GM19238 (cell line): ENCODE results near the gene MIGA2.
"Not testable (repeated sequence)": the region's sequence is repeated elsewhere in the genome, so short reads cannot be mapped to it uniquely, and the experiment has no call there.

ENCODE experiments used
- DNase-seq: peaks from one replicate; pipeline ENCODE4 v3.0.0; 2011; ENCODE audit warnings: low spot score; ENCODE audit not compliant: insufficient read length

Gene MIGA2

DNA sequence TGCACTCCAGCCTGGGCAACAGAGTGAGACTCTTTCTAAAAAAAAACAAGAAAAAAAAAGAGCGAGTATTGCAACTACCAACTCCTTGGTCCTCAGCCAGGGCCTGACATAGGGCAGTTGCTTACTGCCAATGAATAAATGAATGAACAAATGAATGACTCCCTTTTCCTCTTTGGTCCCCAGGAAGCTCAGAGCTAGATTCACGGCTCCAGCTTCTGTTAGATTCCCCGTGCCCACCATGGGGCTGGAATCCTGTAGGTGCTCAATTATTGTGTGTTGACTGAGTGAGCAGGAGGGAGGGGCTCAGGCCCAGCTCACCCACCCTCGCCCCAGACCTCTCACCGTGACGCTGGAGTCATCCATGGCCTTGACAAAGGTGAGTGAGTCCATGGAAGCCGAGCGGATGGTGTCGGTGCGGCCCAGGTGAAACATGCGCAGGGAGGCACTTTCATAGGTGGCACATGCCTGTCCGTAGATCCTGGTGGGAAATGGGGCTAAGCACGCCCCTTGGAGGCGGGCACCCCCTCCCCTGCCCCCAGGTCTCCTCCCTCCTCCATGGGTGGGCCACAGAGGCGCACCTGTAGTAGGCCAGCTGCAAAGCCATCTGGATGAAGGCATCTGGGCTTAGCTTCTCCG, 61.4 kb downstream of the MIGA2 start:
- DNase-seq: no peak

DNA sequence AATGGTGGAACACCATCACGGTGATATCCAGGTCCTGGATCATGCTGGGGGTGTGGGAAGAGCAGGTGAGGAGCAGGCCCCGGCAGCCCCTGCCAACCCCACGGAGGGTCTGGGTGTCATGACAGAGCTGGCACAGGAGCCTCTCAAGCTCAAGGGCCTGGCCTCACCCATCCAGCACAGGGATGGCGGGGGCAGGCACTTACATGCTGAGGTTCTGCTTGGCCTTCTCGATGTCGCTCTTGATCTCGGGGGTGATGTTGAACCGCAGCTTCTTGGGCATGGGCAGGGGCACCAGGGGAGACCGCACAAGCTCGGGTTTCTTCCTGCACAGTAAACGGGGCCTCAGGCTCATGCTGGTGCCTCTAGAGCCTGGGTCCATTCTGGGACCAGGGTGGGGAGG, 61.9 kb downstream of the MIGA2 start:
- no peak for DNase-seq

DNA sequence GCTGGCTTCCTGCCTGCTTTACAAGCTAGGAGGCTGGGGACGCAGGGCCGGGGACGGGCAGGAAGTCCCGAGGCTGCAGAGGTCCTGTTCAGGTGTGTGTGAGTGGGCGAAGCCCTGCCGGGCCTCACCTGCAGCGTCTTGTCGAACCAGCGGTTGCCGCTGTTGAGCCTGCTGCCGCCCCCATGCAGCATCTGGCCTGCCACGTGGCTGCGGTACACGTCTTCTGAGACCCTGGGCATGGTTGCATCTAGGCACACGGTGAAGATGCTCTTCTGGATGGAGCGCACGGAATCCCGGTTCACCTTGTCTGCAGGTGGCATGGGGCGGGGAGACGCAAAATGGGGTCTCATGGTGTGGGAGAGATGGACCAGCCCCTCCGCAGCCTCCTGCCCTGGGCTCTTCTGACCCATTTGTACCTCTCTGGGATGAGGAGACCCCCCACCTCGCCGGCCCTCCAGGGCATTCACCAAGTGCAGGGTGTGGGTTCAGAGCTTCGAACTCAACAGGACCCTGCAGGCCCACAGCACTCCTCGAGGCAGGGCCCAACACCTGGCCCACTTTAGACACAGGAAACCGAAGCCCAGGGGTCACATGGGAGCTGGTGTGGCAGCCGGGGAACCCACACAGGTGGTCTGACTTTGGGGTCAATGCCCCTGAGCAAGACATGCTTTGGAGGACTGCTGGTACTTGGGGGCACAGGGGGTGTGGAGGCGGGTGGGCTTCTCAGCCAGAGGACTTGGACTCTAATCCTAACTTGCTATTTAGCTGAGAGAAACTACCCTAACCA, 64.2 kb downstream of the MIGA2 start:
- DNase-seq: no peak

DNA sequence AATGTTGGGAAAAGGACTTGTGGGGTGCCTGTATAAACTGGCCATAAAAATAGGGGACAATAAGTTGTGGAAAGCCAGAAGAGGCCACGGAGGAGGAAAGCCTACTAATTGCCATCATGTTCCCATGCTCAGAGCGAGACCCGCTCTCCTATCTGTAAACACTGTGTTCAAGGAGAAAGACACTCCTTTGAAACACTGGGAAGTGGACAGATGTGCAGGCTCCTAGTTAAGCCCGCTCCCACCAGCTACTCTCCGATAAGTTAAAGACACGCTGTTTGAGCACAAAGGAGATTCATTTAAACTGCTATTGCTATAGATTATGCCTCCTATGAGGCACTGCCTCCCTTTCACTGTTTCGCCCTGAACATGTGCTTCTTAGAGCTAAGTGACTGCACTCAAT, 64.9 kb downstream of the MIGA2 start:
- no peak for DNase-seq

DNA sequence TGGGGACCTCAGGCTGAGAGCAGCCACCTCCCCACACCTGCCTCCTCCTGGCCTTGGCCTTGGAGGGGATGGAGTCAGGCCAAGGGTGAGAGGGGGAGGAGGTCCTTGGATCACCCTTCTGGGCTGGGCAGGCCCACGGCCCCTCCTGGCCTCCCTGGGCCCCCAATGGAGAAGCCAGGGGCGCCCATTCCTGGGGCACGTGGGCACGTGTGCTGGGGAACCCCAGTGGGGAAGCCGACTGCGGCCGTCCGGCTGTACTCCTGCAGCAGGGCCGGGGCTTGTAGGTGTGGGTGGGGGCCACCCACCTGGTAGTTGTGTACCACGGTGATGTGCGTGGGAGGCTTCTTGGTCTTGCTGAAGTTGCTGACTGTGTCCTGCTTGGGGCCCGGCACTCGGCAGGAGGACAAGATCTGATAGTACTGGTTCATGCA, 65.7 kb downstream of the MIGA2 start:
- no peak for DNase-seq

DNA sequence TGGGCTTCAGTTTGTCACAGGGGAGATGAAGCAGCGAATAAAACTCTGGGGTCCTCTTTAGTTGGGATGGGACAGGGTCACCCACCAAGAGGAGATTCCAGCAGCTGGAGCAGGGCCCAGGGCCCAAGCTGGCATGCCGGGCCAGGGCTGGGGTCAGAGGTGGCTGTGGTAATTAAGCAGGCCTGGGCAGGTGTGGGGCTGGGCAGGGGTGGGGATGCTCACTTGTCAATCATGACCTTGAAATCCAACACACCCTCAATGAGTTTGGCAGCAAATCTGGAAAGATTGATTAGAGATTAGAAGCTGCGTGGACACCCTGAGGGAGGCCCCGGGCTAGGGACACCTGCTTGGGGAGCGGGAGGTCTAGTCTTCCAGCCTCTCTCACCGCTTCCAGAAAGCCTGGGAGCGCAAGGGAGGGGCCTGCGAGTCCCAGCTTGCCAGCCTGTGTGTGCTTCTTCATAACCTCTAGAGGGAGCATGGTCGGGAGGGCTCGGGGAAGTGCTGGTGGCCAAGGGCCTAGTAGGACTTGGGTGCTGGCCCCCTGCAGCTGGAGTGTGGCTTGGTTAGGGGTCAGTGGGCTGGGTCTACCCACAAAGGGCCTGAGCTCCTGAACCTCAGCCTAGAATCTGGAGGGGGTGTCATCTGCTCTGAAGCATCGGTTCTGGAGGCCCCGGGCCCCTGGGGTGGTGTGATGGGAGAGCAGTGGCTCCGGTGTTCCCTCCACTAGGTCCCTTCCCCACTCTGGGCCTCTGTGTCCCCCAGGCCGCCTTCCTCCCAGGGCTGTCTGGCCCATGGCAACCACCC, 66.6 kb downstream of the MIGA2 start:
- no peak for DNase-seq

DNA sequence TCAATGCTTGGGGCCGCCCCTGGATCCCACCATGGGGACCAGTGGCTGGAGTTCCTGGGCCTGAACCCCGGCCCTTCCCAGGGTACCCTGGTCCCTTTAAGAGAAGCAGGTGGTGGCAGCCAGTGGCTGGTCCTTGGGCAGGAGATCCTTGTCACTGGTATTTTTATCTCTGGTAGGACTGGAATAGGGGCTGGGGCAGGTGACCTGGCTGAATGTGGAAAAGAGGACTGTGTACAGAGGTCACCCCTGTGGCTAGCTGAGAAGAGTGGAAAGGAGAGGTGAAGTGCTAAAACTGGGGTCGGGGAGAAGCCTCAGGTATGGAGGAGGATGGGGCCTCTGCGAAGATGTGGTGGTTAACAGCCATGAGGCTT, 67.2 kb downstream of the MIGA2 start:
- DNase-seq: no peak

DNA sequence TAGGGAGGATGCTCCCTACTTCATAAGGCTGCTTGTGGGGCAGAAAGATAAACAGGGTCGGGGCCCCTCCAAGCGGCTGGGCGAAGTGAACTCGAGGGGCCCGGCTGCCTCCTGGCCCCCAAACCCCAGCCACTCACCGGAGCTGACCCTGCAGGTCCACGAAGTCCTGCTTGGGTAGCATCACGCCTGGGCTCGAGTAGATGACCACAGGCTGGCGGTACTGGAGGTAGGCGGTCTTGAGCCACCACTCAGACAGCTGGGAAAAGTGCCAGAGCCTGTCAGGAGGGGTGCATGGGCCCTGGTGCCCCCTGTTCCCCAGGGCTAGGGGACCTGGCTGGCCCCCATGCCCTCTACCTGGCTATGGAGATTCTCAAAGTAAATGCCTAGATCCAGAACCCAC, 67.6 kb downstream of the MIGA2 start:
- DNase-seq: no peak

DNA sequence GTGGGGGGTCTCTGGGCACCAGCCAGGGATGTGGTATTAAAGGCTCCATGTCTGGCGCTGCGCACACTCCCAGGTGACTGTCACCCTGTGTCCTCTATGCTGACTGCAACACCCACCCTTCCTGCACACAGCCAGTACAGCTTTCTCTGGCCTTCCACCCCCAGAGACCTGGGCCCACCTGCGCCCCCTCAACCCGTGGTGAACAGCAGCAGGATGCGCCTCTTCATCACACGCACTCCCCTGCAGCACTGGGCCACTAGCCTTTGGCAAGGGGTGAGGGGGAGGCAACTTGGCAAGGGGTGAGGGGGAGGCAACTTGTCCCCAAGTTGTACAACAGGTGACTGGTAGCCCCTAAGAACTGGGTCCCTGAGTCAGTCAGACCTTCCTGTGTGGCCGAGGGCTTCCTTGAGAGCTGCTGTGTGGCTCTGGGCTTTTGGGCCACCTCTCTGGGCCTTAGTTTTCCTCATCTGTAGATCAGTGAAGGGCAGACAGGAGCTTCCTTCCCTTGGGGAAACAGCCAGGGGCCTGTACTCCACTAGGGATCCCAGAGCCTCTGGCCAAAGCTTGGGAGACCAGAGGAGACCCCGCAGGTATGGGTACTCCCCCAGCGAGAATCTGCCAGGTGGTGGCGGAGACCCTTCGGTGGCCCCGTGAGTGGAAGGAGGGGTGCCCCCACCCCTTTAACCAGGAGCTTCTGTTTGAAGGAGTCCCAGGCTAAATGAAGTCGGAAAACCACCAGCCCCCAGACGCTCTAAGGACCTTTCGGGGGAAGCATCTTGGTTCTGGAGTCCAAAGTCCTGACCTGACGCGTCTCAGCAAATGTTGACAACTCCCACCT, 69.7 kb downstream of the MIGA2 start:
- no peak for DNase-seq

DNA sequence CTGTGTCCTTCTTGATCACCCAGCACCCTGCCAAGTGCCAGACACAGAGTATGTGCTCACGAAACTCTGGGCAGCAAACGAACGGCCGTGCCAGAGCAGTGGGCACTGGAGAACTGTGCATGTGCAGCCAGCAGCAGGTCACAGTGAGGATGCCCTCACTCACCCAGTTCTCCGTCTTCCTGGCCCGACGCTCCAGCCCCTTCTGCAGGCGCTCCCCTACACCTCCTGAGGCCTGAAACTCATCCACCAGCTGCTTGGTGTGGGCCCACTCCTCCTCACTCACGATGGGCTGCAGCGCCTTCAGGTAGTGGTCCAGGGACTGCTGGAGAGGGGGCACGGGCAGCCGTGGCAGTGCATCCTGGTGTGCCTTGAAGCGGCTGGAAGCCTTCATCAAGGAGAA, 71.2 kb downstream of the MIGA2 start:
- DNase-seq: no peak

DNA sequence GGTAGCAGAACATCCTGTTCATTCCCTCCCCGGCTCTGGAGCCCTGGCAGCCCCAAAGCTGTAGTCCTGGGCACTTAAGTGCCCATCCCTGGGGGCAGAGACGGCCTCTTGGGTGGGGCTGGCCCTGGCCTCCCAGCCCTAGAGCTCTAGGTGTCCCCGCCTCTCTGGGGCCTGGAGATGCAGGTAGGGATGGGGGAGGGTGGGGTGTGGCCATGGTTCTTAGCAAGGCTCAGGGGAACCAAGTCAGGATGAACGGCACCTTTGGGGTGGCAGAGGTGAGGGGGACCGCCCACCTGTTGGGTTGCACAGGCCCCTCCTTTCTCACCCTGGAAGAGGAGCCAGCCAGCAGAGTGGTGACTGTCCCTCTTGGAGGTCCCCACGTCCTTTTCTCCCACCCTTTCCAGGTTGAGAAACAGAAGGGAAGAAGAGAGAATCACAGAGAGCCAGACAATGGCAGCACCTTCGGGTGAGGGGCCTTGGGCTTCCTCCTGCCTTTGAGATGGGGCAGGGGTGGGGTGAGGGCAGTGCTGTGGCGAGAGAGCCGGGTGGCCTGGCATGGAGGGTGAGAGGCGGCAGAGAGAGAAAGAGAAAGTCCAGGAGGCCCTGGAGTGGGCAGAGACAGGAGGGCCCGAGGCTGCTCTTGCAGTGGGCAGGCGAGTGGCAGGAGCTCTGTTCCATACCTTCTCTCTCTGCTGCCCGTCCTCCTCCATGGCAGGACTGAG, 71.8 kb downstream of the MIGA2 start:
- DNase-seq: no peak

DNA sequence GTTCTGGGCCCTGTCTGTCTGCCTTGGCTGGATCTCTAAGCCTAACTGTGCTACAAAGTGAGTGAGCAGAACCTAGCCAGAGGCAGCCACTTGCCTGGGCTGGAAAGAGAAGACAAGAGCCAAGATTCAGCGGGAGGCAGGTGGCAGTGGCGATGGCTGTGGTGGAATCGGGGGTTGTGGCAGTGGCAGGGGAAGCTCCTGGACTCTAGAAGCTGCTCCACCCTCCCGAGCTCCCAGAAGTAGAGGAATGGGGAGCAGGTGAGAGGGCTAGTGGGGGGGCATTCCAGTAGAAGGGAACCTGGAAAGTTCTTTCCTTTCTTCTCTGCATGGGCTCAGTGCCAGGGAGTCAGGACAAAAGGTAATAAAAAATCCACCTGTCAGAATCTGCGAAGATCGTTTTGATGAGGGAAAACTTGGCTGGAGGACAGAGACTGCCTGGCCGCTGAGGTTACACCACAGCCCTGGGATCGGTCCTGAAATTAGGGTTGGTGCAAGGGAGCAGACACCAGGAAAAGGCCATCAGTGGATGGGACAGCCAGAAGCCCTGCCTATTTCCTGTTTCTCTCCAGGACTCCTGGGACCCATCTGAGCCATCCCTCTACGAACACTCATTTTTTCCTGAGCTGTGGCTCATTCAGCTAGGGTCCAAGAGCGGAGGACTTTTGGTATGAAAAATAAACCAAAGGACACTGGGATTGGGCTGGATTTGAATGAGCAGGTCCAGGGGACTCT, 72.5 kb downstream of the MIGA2 start:
- no peak for DNase-seq

DNA sequence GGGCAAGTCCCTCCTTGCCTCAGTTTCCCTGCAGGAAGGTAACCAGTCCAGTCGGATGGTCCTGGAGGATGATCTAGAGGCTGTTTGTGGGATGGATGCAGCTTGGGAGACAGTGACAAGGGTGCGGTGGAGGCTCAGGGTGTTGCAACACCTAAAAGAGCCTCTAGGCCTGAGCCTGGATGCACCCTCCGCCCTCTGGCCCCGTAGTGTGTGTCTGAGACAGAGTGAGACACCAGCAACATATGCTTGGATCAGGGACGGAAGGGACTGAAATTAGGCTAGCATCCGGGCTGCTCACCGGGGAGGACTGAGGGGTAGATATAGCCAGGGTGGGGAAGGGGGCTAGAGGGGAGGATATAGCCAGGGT, 73.1 kb downstream of the MIGA2 start:
- no peak for DNase-seq

DNA sequence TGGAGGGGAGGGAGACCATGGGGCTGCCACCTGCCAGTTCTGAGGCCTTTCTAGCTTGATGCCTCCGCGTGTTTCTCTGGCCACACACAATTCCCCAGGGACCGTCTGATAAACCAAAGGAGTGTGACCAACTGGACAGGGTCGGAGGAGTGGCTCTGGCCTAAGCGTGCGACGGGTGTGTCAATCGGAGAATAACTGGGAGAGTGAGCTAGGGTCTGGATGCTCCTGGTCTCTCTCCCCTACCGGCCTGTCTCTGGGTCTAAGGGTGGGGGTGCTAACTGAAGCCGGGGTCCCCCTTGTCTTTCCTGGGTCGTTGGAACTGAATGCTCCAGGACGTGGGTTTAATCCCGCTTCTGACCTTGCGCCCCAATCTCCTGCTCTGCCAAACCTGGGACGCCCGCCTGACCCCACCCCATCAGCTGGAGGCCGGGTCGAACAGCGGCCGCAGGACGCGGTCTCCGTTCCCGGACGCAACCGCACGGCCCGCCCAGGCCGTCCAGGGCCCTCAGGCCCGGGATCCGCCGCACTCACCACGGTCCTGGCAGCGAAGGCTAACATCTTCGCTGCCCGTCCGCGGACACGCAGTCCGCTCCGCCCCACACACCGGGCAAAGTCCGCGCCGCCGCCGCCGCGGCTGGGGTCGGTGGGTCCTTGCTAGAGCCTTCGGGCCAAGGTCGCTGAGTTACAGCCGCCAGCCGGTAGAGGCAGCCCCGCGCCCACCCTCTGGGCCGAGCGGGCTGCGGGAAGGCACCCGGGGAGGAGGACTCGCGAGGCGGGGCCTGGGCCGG, 73.7 kb downstream of the MIGA2 start:
- DNase-seq: peak; percentile 34

DNA sequence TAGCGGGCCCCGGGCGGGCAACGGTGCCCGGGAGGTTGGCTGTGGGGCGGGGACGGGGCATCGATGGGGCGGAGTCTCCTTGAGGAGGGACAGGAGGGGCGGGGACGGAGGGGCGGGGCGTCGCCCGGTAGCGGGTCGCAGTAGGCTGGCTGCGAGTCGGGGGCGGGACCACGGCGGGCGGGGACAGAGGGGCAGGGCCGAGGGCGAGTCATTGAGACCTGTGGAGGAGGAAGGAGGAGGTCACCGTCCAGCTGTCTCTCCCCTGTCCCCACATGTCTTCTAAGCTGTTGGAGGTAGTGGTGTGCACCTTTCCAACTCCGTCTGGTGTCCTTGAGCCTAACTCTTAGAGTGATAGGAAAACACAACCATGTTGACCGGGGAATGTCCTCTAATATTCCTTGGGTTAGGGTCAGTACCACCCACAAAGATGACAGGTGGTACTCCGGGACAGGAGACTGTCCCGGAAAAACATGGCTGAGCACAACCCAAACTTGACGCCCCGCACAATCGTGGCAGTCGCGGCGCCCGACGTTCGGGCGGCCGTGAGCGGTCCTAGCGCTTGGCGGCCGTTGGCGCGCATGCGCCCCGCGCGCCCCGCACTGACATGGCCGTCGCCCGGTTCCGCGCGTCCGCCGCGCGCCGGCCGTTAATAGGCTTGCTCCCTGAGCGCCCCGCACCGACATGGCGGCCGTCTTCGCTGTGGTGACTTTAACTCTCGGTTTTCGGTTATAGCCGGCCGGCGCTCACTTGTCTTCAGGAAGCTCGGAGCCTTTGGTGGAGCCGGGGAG, 74.5 kb downstream of the MIGA2 start, which contains the start of the genes CRAT and PTPA:
TSS of gene CRAT (minus strand) at position 54 of the 788 bp plus-strand sequence. CDS start 284 bp downstream, outside the sequence.
TSS of gene PTPA (plus strand) at position 676 of the 788 bp plus-strand sequence. CDS start 186 bp downstream, outside the sequence.
- DNase-seq: peak; percentile 99

DNA sequence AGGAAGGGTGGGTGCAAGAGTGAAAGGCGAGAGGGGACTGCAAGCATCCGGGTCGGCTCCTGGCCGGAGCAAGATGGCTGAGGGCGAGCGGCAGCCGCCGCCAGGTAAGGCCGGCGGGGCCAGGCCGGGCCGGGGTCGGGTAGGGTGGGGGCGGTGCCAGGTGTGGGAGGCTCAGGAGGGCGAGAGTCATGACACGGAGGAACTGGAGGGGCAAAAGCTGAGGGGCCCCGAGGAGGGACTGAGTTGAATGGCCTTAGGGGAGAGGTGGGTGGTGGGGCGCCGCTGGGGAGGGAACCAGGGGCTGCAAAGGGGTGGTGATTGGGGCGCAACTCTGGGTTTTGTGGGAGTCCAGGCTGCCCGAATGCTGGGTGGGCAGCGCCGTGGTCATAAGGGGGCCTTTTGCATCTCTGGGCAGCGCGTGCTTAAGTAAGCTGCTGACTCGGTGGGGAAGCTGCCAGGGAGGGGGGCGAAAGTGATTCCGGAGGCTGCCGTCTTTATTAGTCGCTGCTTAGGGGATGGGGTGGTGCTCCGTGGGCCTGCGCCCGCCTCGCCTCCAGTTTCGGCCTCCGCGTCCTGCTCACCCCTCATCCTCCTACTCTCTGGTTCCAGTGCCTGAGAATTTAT, 75.2 kb downstream of the MIGA2 start:
- peak; percentile 55 for DNase-seq

DNA sequence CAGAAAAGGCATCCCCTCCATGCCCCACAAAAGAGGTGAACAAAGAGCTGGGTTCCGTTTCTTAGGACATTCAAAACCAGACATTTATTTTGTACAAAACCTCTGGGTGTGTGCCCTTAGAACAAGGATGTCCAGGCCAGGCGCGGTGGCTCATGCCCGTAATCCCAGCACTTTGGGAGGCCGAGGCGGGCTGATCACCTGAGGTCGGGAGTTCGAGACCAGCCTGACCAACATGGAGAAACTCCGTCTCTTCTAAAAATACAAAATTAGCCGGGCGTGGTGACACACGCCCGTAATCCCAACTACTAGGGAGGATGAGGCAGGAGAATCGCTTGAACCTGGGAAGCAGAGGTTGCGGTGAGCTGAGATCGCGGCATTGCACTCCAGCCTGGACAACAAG, 76.1 kb downstream of the MIGA2 start:
- not testable (repeated sequence) for DNase-seq
